ENCODE measurements around the gene GPC1.
"Not testable (repeated sequence)": the region's sequence is repeated elsewhere in the genome, so short reads cannot be mapped to it uniquely, and the experiment has no call there.

The GPC1 gene

GRCh38 chr2:240467149-240467642, 31.7 kb downstream of the GPC1 start:
- no peak for DNase-seq

DNA sequence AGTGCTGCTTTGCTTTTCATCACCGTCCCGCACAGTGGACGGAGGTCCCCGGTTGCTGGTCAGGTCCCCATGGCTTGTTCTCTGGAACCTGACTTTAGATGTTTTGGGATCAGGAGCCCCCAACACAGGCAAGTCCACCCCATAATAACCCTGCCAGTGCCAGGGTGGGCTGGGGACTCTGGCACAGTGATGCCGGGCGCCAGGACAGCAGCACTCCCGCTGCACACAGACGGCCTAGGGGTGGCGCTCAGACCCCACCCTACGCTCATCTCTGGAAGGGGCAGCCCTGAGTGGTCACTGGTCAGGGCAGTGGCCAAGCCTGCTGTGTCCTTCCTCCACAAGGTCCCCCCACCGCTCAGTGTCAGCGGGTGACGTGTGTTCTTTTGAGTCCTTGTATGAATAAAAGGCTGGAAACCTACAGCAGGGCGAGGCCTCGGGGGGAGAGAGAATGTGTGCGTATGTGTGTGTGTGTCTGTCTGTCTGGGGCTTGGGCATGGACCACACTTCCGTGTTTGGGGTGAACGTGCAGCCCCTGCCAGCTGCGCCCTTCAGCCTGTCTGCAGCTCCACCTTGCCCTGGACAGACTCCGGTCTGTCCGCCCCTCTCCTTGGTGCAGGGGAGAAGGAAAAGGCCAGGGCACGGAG, 32.3 kb downstream of the GPC1 start:
- peak; percentile 2 for DNase-seq

GRCh38 chr2:240468303-240469238, 33.1 kb downstream of the GPC1 start:
- DNase-seq = peak; percentile 1

DNA sequence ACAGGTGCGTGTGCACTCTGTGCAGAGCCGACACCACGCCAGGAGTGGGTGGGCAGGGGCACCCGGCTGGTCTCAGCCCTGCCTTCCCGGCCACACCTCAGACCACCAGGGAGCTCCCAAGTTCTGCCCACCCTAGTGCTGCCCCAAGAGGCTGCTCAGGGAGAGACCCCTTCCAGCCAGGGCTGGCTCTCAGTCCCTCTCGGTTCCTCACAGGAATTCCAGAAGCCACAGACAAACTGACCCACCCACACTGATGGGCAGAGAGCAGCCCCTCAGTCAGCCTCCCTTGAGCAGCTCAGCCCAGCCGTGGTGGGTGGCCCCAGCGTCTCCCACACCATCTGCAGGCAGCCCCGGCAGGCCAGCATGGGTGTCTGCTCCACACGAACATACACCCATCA, 33.8 kb downstream of the GPC1 start:
- DNase-seq = peak; percentile 22

DNA sequence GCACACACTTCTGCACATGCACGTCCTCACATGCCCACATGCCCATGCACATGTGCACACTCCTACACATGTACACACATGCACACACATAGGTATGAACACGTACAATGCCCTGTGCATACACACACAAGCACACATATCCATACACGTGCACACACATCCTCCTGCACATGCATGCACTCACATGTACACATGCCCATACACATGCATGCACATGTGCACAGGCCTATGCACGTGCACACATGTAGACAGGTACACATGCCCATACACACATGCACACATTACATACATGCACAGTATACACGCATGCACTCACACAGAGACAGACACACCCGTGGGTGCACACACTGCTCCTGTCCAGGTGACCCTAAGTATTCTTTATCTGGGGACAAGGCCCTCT, 34.3 kb downstream of the GPC1 start:
- no peak for DNase-seq

DNA sequence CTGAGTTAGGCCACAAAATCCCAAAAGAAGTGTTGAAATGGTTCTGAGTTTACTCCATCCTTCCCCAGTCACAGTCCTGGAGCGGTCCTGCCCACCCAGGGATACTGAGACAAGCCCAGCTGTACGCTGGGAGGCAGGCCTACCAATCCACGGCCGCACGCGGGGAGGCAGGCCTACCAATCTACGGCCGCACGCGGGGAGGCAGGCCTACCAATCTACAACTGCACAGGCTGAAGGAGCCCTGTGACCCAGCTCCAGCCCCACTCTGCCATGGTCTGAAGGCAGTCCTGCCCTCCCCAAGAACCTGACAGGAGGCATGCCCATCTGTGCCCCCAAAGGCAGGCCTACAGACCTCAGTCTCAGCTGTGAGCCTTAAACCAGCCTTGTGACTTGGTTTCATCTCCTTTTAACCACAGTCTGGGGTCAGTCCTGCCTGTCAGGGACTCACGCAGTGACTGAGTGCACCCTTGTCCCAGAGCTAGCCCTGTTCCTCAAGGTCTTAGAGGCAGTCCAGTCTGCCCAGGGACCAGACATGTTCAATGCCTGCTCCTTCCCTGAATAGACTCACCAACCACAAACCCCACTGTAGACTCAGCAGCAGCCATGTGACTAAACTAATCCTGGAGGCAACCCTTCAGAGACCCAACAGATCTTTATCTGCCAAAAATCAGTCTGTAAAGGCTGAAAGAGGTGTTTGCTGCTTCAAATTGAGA, 36.8 kb downstream of the GPC1 start:
- DNase-seq = no peak

- DNase-seq = no peak
Observed at GRCh38 chr2:240473211-240473610, 37.7 kb downstream of the GPC1 start.

- DNase-seq = no peak
Observed at GRCh38 chr2:240477916-240478315, 42.5 kb downstream of the GPC1 start.

- no peak for DNase-seq
Observed at GRCh38 chr2:240478346-240479110, 43.1 kb downstream of the GPC1 start.

DNA sequence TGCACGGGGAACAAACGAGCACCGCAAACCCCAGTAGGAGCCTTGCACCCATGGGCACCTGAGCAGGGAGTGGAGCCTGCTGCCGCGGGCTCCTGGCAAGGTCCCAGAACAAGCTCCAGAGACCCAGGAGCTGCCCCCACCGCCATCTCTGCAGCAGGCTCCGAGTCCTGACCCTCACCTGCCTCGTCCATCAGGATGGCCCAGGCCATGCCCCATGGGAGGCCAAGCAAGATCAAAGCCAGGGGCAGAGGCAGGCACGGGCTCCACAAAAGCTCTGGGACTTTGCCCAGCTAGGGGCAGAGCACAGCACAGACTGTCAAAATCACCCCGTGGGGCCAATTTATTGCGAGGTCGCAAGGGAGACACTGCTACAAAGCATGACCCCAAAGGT, 43.6 kb downstream of the GPC1 start:
- no peak for DNase-seq

- DNase-seq = no peak
Observed at GRCh38 chr2:240480834-240481623, 45.6 kb downstream of the GPC1 start.

- no peak for DNase-seq
Observed at GRCh38 chr2:240481720-240482119, 46.3 kb downstream of the GPC1 start.

GRCh38 chr2:240482141-240482540, 46.7 kb downstream of the GPC1 start:
- DNase-seq = no peak

- no peak for DNase-seq
Observed at GRCh38 chr2:240491483-240491882, 56.0 kb downstream of the GPC1 start.

GRCh38 chr2:240494194-240494793, 58.8 kb downstream of the GPC1 start:
- no peak for DNase-seq

DNA sequence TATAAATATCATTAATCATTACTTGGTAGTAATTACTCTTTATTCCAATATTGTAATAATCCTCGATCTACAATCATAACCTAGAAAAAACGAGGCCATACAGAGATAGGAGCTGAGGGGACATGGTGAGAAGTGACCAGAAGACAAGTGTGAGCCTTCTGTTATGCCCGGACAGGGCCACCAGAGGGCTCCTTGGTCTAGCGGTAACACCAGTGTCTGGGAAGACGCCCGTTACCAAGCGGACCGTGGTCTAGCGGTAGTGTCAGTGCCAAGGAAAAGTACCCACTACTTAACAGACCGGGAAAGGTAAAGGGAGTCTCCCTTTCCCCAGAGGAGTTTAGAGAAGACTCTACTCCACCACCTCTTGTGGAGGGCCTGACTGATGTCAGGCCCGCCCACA, 59.5 kb downstream of the GPC1 start:
- DNase-seq = not testable (repeated sequence)

DNA sequence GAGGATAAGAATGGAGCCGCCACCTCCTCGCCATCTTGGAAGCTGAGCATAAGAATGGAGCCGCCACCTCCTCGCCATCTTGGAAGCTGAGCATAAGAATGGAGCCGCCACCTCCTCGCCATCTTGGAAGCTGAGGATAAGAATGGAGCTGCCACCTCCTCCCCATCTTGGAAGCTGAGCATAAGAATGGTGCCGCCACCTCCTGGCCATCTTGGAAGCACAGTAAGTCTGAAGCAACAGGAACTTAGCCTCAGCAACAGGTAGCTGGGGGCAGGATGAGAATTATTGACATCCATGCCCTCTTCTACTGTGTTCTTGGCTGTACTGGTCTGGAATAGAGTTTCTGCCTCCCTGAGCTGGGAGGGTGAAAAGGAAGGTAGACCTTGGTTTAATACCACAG, 61.6 kb downstream of the GPC1 start:
- not testable (repeated sequence) for DNase-seq

- no peak for DNase-seq
Observed at GRCh38 chr2:240498171-240498957, 62.9 kb downstream of the GPC1 start.

DNA sequence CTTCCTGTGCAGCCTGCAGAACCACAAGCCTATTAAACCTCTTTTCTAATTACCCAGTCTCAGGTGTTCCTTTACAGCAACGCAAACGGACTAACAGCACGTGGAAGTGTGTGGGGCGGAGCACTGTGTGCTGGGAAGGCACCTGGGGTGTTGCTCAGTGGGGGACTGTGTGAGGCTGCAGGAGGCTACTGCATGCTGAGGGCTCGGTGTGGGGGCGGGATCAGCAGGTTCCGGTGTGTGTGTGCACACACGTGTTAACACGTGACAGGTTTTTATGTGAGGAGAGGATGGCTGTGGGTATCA, 63.4 kb downstream of the GPC1 start:
- no peak for DNase-seq
